SK-N-MC (cell line): ENCODE data around the gene ARID5B.

Experiments used
- EZH2 ChIP-seq: fragments of 200-600 bp; sonication (generic); IDR thresholded peaks from one replicate; pipeline ENCODE4 v1.6.1; 2017; ENCODE audit warnings: antibody characterized with exemption
- FOXP2 ChIP-seq: optimal IDR thresholded peaks from 2 replicates; pipeline ENCODE3; 2011; ENCODE audit warnings: mild to moderate bottlenecking, moderate library complexity; ENCODE audit not compliant: insufficient read depth; ENCODE audit errors: extremely low read length, control extremely low read depth
- POLR2AphosphoS5 ChIP-seq: IDR thresholded peaks from 2 replicates; pipeline ENCODE4 v1.6.1; 2012; ENCODE audit warnings: mild to moderate bottlenecking, low read depth, low read length, borderline replicate concordance

- TF ChIP-seq EZH2 (no peak), POLR2AphosphoS5 (no peak), FOXP2 (no peak)
Measured at GRCh38 chr10:62039954-62040353, 138.5 kb downstream of the ARID5B start.
